ENCODE measurements around the gene TMTC3.

TMTC3 gene

DNA sequence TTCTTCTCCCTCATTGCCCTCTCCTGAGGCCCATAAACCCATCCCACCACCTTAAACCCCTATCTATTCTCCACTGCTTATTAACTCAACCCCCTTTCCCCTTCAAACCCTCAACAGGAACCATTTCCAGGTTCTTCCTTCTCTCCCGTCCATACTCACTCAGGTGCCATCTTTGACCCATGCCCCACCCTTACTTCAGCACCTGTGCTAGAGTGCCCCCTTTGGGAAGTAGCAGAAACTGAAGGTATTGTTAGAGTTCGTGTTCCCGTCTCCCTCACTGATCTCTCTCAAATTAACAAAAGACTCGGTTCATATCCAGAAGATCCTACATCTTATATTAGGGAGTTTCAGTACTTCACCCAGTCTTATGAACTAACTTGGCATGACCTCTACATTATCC lies 86.6 kb downstream of the TMTC3 start:
- DNase-seq: no peak

DNA sequence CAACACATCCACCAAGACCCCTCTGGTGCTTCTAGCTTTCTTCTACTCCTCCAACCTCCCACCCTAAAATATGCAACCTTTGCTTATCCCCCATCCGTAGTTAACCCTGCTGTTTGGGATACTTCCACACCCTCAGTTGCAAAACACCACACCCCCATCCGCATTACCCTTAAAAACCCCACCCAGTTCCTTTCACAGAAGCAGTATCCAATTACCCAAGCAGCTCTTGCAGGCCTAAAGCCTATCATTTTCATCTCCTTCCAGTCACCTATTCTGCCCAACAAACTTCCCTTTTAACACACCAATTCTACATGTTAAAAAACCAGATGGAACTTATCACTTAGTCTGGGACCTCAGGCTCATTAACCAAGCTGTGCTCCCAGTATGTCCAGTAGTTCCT lies 88.2 kb downstream of the TMTC3 start:
- no peak for DNase-seq

DNA sequence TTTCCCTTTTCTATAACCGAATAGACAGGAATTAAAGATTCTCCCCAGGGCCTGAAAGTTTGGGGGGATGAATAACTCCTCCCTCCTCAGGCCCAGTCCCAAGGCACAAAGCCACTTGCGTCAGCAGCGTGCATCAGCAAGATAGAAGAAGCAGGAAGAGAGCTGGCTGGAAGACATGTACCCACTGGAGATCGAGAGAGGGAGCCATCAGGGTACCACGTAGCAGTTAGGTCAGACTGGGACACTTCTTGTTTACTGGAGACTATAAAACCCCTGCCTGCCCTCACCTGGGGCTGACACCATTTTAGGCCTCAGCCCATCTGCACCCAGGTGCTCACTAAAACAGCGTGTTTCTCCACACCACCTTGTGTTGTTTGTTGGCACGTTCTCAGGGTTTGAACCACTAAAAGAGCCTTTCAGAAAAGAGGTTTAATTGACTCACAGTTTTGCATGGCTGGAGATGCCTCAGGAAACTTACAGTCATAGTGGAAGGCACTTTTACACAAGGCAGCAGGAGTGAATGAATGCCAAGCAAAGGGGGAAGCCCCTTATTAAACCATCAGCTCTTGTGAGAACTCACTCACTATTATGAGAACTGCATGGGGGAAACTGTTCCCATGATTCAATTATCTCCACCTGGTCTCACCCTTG lies 93.2 kb downstream of the TMTC3 start:
- peak in 1 of 2 donors; percentile 9 for DNase-seq

DNA sequence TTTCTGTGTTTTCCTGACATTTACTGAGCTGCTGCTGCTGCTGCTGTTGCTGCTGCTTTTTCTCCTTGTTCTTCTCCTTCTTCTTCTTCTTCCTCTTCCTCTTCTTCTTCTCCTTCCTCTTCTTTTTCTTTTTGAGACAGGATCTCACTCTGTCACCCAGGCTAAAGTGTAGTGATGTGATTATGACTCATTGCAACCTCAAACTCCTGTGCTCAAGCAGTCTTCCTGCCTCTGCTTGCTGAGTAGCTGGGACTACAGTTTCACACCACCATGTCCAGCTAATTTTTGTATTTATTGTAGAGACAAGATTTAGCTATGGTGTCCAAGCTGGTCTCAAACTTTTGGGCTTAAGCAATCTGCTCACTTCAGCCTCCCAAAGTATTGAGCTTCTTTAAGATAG lies 95.8 kb downstream of the TMTC3 start:
- no peak for DNase-seq

DNA sequence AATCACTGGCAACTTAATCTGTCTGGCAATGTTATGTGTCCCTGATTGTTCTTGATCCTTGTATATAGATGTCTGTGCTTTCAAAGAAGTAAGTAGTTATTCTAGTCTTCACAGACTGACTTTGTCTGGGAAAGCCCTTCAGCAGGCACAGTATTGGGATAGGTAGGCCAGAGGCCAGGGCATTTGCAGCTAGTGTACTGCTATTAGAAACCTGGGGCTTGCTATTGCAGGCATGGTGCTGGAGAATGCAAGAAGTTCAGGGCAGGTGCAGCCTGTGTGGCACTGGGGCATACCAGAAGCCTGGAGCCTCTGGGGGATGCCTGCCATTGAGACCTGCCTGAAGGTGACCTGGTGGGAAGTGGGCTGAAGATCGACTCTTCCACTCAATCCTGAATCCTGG lies 96.3 kb downstream of the TMTC3 start:
- DNase-seq: no peak

DNA sequence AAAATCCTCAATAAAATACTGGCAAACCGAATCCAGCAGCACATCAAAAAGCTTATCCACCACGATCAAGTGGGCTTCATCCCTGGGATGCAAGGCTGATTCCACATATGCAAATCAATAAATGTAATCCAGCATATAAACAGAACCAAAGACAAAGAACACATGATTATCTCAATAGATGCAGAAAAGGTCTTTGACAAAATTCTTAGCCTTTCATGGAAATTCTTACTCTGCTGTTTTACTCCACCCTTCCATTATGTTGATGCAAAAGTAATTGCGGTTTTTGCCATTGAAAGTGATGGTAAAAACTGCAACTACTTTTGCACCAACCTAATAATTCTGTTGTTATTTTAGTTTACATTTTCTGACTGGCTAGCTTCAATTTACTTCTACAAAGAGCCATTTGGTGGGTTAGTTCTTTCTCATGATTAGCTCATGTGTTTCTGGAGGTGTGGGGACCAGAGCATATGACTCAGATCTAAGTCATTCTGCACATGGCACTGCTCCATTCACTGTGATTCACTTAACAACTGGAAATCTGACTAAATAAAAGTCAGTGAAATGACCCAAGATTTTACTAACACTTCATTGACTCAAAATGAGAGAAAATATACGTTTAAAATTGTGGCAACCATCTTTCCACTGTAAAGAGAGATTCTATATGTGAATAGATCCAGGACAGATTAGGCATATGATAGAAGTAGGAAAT lies 99.9 kb downstream of the TMTC3 start:
- DNase-seq: no peak

DNA sequence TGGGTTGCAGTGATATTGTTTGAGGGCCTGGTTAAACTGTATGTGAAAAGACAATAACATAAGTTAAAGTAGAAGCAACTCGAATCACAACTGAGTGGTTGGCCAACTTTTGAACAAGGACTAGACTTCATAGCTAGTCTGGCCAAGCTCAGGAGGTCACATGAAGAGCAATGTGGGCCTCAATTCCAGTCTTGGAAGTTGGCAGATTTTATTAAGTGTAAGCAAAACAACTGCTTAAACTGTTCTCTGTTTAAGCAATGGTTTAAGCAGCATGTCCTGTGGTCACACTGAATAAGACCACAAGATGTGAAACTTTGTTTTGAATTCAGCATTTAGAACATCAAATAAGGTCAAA lies 100.4 kb downstream of the TMTC3 start:
- DNase-seq: no peak

DNA sequence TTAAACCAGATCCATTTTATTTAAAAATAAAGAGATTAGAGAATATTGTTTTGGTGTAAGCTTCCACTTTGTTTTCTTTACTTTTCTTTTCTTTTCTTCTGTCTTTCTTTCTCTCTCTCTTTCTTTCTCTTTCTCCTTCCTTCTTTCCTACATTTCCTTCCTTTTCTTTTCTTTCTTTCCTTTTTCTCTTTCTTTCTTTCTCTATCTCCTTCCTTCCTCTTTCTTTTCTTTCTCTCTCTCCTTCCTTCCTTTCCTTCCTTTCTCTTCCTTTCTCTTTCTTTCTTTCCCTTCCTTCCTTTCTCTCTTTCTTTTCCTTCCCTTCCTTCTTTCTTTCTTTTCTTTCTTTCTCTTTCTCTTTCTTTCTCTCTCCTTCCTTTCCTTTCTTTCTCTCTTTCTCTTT lies 100.8 kb downstream of the TMTC3 start:
- DNase-seq: no peak

DNA sequence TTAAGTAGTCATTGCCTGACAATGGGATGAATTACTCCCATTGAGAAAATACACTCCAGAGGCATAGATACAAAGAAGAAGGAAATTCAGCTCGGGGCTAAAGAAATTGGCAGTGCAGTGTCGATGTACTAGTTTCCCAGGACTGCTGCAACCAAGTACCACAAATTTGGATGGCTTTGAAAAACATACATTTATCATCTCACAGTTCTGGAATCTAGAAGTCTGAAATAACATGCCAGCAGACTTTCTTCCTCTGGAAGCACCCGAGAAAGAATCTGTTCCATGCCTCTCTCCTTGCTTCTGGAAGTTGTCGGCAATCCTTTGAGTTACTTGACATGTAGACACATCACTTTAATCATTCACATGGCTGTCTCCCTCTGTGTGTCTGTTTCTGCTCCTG lies 101.9 kb downstream of the TMTC3 start:
- no peak for DNase-seq

DNA sequence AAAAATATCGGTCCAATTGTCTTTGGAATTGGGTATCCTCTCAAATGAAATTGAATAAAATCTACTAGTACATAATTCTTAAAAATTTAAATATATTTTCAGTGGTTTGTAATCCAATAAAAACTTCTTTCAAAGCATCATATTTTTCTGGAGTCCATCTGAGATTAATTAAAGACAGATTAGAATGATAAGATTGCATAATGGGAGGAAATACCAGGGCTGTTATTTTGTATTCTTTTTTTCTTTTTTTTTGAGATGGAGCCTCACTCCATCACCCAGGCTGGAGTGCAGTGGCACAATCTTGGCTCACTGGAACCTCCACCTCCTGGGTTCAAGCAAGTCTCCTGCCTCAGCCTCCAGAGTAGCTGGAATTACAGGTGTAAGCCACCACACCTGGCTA lies 103.8 kb downstream of the TMTC3 start:
- DNase-seq: no peak

DNA sequence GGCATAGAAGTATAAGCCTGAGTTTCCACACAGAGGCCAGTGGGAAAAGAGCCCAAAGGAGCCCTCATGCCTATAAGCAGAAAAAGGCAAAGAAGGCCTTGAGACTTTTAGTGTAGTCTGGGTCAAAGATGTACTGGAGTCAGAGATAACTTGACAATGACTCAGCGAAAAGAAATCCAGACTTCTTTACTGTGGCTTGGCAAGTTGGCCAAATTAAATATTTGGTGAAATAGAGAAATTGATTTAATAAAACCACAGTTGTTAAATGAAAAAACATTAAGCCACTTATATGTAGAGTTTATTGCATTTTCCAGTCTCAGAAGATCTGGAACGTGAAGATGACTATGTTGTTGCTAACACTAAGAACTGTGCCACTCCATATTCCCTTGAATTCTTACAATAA lies 105.1 kb downstream of the TMTC3 start:
- DNase-seq: no peak

DNA sequence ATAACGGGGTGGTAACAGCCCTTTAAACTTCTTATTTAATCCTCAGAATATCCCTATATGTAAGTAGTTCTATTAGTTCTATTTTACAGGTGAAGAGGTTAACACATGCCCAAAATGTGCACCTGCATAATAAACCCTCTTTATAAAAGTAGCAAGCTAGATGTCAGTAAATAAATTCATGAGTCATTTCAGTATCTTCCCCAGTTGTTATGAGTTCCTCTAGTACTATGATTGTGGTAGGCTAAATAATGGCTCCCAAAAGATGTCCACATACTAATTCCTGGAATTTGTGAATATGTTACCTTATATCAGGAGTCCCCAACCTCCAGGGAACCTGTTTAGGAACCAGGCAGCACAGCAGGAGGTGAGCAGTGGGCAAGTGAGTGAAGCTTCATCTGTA lies 106.5 kb downstream of the TMTC3 start:
- no peak for DNase-seq

Measured in stimulated activated CD4-positive, alpha-beta T cell treated with anti-CD3 and anti-CD28 coated beads, Interleukin-2, amount 100 ng/mL, for 48 hours (primary cell).